Esophagus squamous epithelium (tissue), 5 donors: ENCODE measurements around the gene MROH9. TPM values are rescaled to one million over a fixed set of nuclear protein-coding genes. Genes with fewer than 3 reads are reported as not detected.
"Not testable (repeated sequence)": the region's sequence is repeated elsewhere in the genome, so short reads cannot be mapped to it uniquely, and the experiment has no call there.

Experiments
- DNase-seq: peaks from one replicate; lab custom pipeline; 2025; lab: John Stamatoyannopoulos, UW
- H3K27ac ChIP-seq, 4 donors: fragments of 200-600 bp; sonication (generic); one replicate each; pipeline ENCODE4 v1.5.1; 2016 to 2019; ENCODE audit warnings: mild to moderate bottlenecking in 1 of 4
- H3K27me3 ChIP-seq, 4 donors: fragments of 200-600 bp; sonication (generic); 1 replicate in 3 of 4; 2 replicates in 1 of 4; pipeline versions ENCODE4 v1.5.1 to v1.6.0; 2017 to 2021; ENCODE audit warnings: antibody characterized with exemption in 1 of 4
- H3K36me3 ChIP-seq, 3 donors: fragments of 200-600 bp; sonication (generic); one replicate each; pipeline ENCODE4 v1.5.1; 2016 to 2019
- H3K4me1 ChIP-seq, 3 donors: fragments of 200-600 bp; sonication (generic); one replicate each; pipeline ENCODE4 v1.5.1; 2017 to 2019
- H3K4me3 ChIP-seq, 4 donors: fragments of 200-600 bp; sonication (generic); 1 replicate in 3 of 4; 2 replicates in 1 of 4; pipeline ENCODE4 v1.5.1; 2016 to 2019; ENCODE audit warnings: mild to moderate bottlenecking in 2 of 4, moderate library complexity in 1 of 4
- H3K9me3 ChIP-seq, 3 donors: fragments of 200-600 bp; sonication (generic); one replicate each; pipeline ENCODE4 v1.5.1; 2016 to 2019
- CTCF ChIP-seq, 6 experiments: fragments of 450-650 bp in 4 of 6; fragments of 200-600 bp in 2 of 6; sonication (generic) in 2 of 6; IDR thresholded peaks; one replicate each; pipeline ENCODE4 v1.5.1; 2016 to 2019; ENCODE audit warnings: antibody characterized with exemption in 6 of 6, mild to moderate bottlenecking in 4 of 6, moderate library complexity in 4 of 6
- POLR2A ChIP-seq, 4 donors: fragments of 450-650 bp; IDR thresholded peaks; one replicate each; pipeline ENCODE4 v1.6.1; 2017; ENCODE audit warnings: antibody characterized with exemption in 4 of 4, mild to moderate bottlenecking in 4 of 4, moderate library complexity in 3 of 4
- WGBS, 2 donors: methylation state at CpG; one replicate each; pipeline ENCODE4 v1.1.5; 2018; 5-methylcytosine and 5-hydroxymethylcytosine counted together
- intact Hi-C: fragments of 100-400 bp; cut with DNase I; formaldehyde crosslinking; loops from one replicate; pipeline ENCODE4 v1.15.0; 2022
- total RNA-seq, 4 donors: library from RNA; depleted of rRNA; stranded (reverse); fragments of >200 nt; gene quantifications; one replicate each; pipeline ENCODE4 v1.1.0, GENCODE V29; 2016
- donor health status: DM: yes; HTN: yes; CAD: no.

Gene MROH9
- total RNA-seq, 4 donors from 2014 or later, result not detected

GRCh38 chr1:170938281-170938680 is 2.9 kb downstream of the MROH9 start:
- DNase-seq, result no peak
- intact Hi-C loops, result no loop called here
- H3K4me3 ChIP-seq, result no peak overlapping the region
- no peaks in the 10 kb centered on the region for H3K36me3 ChIP-seq
- H3K9me3 ChIP-seq, result no peaks in the 10 kb centered on the region
- TF ChIP-seq POLR2A (IDR thresholded peaks at IDR 0.05) (no peak), CTCF (IDR thresholded peaks at IDR 0.05) (no peak)
- H3K27ac ChIP-seq, result no peak overlapping the region
- H3K4me1 ChIP-seq, result no peaks in the 10 kb centered on the region
- WGBS, 2 donors, result 96 to 97% methylated on average over 3 of the region's 3 CpGs
- no peaks in the 10 kb centered on the region for H3K27me3 ChIP-seq

GRCh38 chr1:170939476-170939875 is 4.1 kb downstream of the MROH9 start:
- TF ChIP-seq CTCF (IDR thresholded peaks at IDR 0.05), result no peak
- TF ChIP-seq POLR2A (IDR thresholded peaks at IDR 0.05), result no peak
- 45% methylated on average over 2 of the region's 2 CpGs; no CpG with 5 or more reads in 1 of the 2 donors for WGBS, 2 donors
- intact Hi-C loops, result no loop called here
- Histone ChIP-seq H3K4me3 (no peak overlapping the region), H3K27ac (no peak overlapping the region), H3K4me1 (no peaks in the 10 kb centered on the region), H3K9me3 (no peaks in the 10 kb centered on the region), H3K36me3 (no peaks in the 10 kb centered on the region), H3K27me3 (no peaks in the 10 kb centered on the region)
- no peak for DNase-seq

- H3K4me3 ChIP-seq, H3K4me1 ChIP-seq, H3K27me3 ChIP-seq, H3K36me3 ChIP-seq, H3K9me3 ChIP-seq, intact Hi-C loops, H3K27ac ChIP-seq, DNase-seq: not testable (repeated sequence)
- 100% methylated on average over 1 of the region's 1 CpG for WGBS, 2 donors
Observed at GRCh38 chr1:170951744-170952143, 16.4 kb downstream of the MROH9 start.

- intact Hi-C loops, result no loop called here
- Histone ChIP-seq H3K4me3 (no peak overlapping the region), H3K27ac (no peak overlapping the region), H3K9me3 (no peaks in the 10 kb centered on the region), H3K27me3 (no peaks in the 10 kb centered on the region), H3K36me3 (no peaks in the 10 kb centered on the region), H3K4me1 (no peaks in the 10 kb centered on the region)
- no peak for DNase-seq
- no peak for TF ChIP-seq POLR2A (IDR thresholded peaks at IDR 0.05)
- TF ChIP-seq CTCF (IDR thresholded peaks at IDR 0.05), result no peak
Observed at GRCh38 chr1:170959385-170959784, 24.1 kb downstream of the MROH9 start.

GRCh38 chr1:170964506-170964905 is 29.2 kb downstream of the MROH9 start:
- DNase-seq, result no peak
- no peaks in the 10 kb centered on the region for H3K4me1 ChIP-seq
- 28 to 63% methylated on average over 3 of the region's 3 CpGs for WGBS, 2 donors
- intact Hi-C loops, result no loop called here
- H3K27ac ChIP-seq, result no peak overlapping the region
- no peaks in the 10 kb centered on the region for H3K27me3 ChIP-seq
- TF ChIP-seq CTCF (IDR thresholded peaks at IDR 0.05) (no peak), POLR2A (IDR thresholded peaks at IDR 0.05) (no peak)
- H3K36me3 ChIP-seq, result no peaks in the 10 kb centered on the region
- no peaks in the 10 kb centered on the region for H3K9me3 ChIP-seq
- H3K4me3 ChIP-seq, result no peak overlapping the region
